ENCODE results near the gene LRRC23. TPM values are rescaled to one million over a fixed set of nuclear protein-coding genes. Genes with fewer than 3 reads are reported as not detected.
A peak's percentile ranks its signal among the peaks of the same experiment; 100 is the strongest.

LRRC23 gene
- total and polyA plus RNA-seq, 2 of the 13 experiments (the other 11 are each of a cell fraction or from before 2014, with no cell fraction given) = 6.0 to 7.8 TPM

- TF ChIP-seq ZNF101 (CRISPR knock-in tag; IDR thresholded peaks at IDR 0.05; ENCODE audit: borderline replicate concordance, low read depth) (no peak), ZNF776 (CRISPR knock-in tag; IDR thresholded peaks at IDR 0.05) (peak; percentile 47), IKZF1 (IDR thresholded peaks at IDR 0.05) (no peak), ZMYM4 (CRISPR knock-in tag; IDR thresholded peaks at IDR 0.05) (peak; percentile 95), ZNF460 (CRISPR knock-in tag; IDR thresholded peaks at IDR 0.05; ENCODE audit: borderline replicate concordance) (no peak), SOX5 (CRISPR knock-in tag; IDR thresholded peaks at IDR 0.05; ENCODE audit: borderline replicate concordance) (peak; percentile 63; the same call in 1 of the 2 replicates), MLLT10 (CRISPR knock-in tag; IDR thresholded peaks at IDR 0.05) (no peak), KDM4B (CRISPR knock-in tag; IDR thresholded peaks at IDR 0.05) (no peak; the same call in 1 of the 2 replicates), ZNF713 (CRISPR knock-in tag; IDR thresholded peaks at IDR 0.05) (peak; percentile 59; the same call in 1 of the 2 replicates), ZFP1 (CRISPR knock-in tag; IDR thresholded peaks at IDR 0.05) (no peak), KLF15 (CRISPR knock-in tag; IDR thresholded peaks at IDR 0.05; ENCODE audit: borderline replicate concordance) (no peak), GATAD1 (CRISPR knock-in tag; IDR thresholded peaks at IDR 0.05) (peak; percentile 67), ZFYVE20 (CRISPR knock-in tag; IDR thresholded peaks at IDR 0.05; ENCODE audit: borderline replicate concordance, low read depth) (no peak), STAT6 (CRISPR knock-in tag; IDR thresholded peaks at IDR 0.05; ENCODE audit: borderline replicate concordance) (peak; percentile 77; the same call in 1 of the 2 replicates), HIVEP1 (CRISPR knock-in tag; IDR thresholded peaks at IDR 0.05) (peak; percentile 21; the same call in 1 of the 2 replicates), PHF21A (CRISPR knock-in tag; IDR thresholded peaks at IDR 0.05) (peak; percentile 84), TEF (CRISPR knock-in tag; IDR thresholded peaks at IDR 0.05) (peak; percentile 95), ZNF503 (CRISPR knock-in tag; IDR thresholded peaks at IDR 0.05) (peak; percentile 81; the same call in 1 of the 2 replicates), ELF1 (CRISPR knock-in tag; IDR thresholded peaks at IDR 0.05) (peak; percentile 24; the same call in 1 of the 2 replicates), RARG (CRISPR knock-in tag; IDR thresholded peaks at IDR 0.05; ENCODE audit: low read depth) (no peak), SMC3 (IDR thresholded peaks at IDR 0.05; ENCODE audit: low read length) (peak; percentile 33; the same call in 1 of the 2 replicates), GTF3A (CRISPR knock-in tag; conservative IDR thresholded peaks at IDR 0.05) (no peak), KAT2B (IDR thresholded peaks at IDR 0.05; ENCODE audit: borderline replicate concordance, low read depth, low read length) (no peak), MIER2 (CRISPR knock-in tag; IDR thresholded peaks at IDR 0.05) (0 out of 2 replicates have a peak, but pooled peaks have one; percentile 7), THAP11 (CRISPR knock-in tag; IDR thresholded peaks at IDR 0.05) (peak; percentile 88)
These were observed 13.6 kb upstream of the LRRC23 start (continued) for GRCh38 chr12:6890789-6891645.
